PC-3 (cell line): ENCODE measurements around the gene THEM4. TPM values are rescaled to one million over a fixed set of nuclear protein-coding genes. Genes with fewer than 3 reads are reported as not detected.

Experiments
- ATAC-seq: fragments of 200-7000 bp; cut with Tn5 transposase; 2 replicates; pipeline ENCODE4 v1.9.1; 2020; ENCODE audit warnings: mild to moderate bottlenecking, moderate library complexity
- BruUV-seq: library from RNA; stranded (reverse); fragments of 400-500 nt; replicated peaks from 2 replicates; lab custom pipeline; 2021; lab: Mats Ljungman, UMichigan
- CTCF ChIA-PET: fragments of 300-600 bp; sonication (Branson Sonifier 250); formaldehyde crosslinking; loops from one replicate; lab custom pipeline; 2022; ENCODE audit warnings: antibody characterized with exemption; lab: Charles Lee
- POLR2A ChIA-PET: fragments of 300-600 bp; sonication (Branson Sonifier 250); formaldehyde crosslinking; loops from one replicate; lab custom pipeline; 2022; ENCODE audit warnings: antibody characterized with exemption; ENCODE audit not compliant: unreplicated experiment; lab: Charles Lee
- DNase-seq: peaks from one replicate; pipeline ENCODE4 v3.0.0-alpha.2; 2015
- H2AFZ ChIP-seq: fragments of 300-600 bp; sonication (generic); 2 replicates; pipeline ENCODE4 v1.6.0; 2016; ENCODE audit warnings: antibody characterized with exemption, low read length
- H3F3A ChIP-seq: fragments of 300-600 bp; sonication (generic); one replicate; pipeline ENCODE4 v1.6.0; 2017; ENCODE audit warnings: antibody characterized with exemption, low read length, control low read depth, mild to moderate bottlenecking; ENCODE audit not compliant: unreplicated experiment
- H3K27ac ChIP-seq: fragments of 300-600 bp; sonication (generic); 2 replicates; pipeline ENCODE4 v1.5.1; 2016; ENCODE audit warnings: mild to moderate bottlenecking, low read length
- H3K27me3 ChIP-seq: fragments of 300-600 bp; sonication (generic); 2 replicates; pipeline ENCODE4 v1.6.1; 2016; ENCODE audit warnings: low read length, mixed read lengths
- H3K36me3 ChIP-seq: fragments of 300-600 bp; sonication (generic); 2 replicates; pipeline ENCODE4 v1.6.1; 2016; ENCODE audit warnings: low read depth, mixed run types, low read length, mixed read lengths
- H3K4me1 ChIP-seq: fragments of 300-600 bp; sonication (generic); 2 replicates; pipeline ENCODE4 v1.5.1; 2016; ENCODE audit warnings: low read length; ENCODE audit not compliant: insufficient read depth
- H3K4me2 ChIP-seq: fragments of 300-600 bp; sonication (generic); 2 replicates; pipeline ENCODE4 v1.6.0; 2016; ENCODE audit warnings: low read length
- H3K4me3 ChIP-seq: fragments of 300-600 bp; sonication (generic); 2 replicates; pipeline ENCODE4 v1.5.1; 2016; ENCODE audit warnings: mild to moderate bottlenecking, low read length, mixed read lengths
- H3K79me2 ChIP-seq: fragments of 300-600 bp; sonication (generic); 2 replicates; pipeline ENCODE4 v1.6.1; 2017; ENCODE audit warnings: low read length, mixed read lengths
- H3K9ac ChIP-seq: fragments of 300-600 bp; sonication (generic); 2 replicates; pipeline ENCODE4 v1.6.0; 2016; ENCODE audit warnings: mild to moderate bottlenecking, low read length
- H3K9me2 ChIP-seq: fragments of 300-600 bp; sonication (generic); replicated peaks from 2 replicates; pipeline ENCODE4 v1.6.1; 2016; ENCODE audit warnings: mixed run types, low read length, mixed read lengths
- H3K9me3 ChIP-seq: fragments of 300-600 bp; sonication (generic); 2 replicates; pipeline ENCODE4 v1.6.1; 2016; ENCODE audit warnings: low read length, mixed read lengths
- H4K20me1 ChIP-seq: fragments of 300-600 bp; sonication (generic); 2 replicates; pipeline ENCODE4 v1.6.1; 2016; ENCODE audit warnings: low read length, mixed read lengths
- EZH2 ChIP-seq: fragments of 300-600 bp; sonication (generic); IDR thresholded peaks from one replicate; pipeline ENCODE4 v1.6.1; 2017; ENCODE audit warnings: antibody characterized with exemption, mild to moderate bottlenecking, low read length; ENCODE audit not compliant: unreplicated experiment
- EZH2phosphoT487 ChIP-seq: fragments of 300-600 bp; sonication (generic); IDR thresholded peaks from 2 replicates; pipeline ENCODE4 v1.6.1; 2018; ENCODE audit warnings: mild to moderate bottlenecking, antibody characterized with exemption, low read length, borderline replicate concordance
- intact Hi-C: fragments of 100-400 bp; cut with micrococcal nuclease; formaldehyde crosslinking; loops from 2 replicates; pipeline ENCODE4 v1.9.0; 2023
- total RNA-seq: library from RNA; depleted of rRNA; stranded (reverse); fragments of >200 nt; gene quantifications from 2 replicates; pipeline ENCODE4 v1.2.3, GENCODE V29; 2014
- TF ChIP-seq, protein P1 (sequence below): fragments of 300-600 bp; sonication (generic); conservative IDR thresholded peaks from 2 replicates; pipeline ENCODE4 v1.5.1; 2017; ENCODE audit warnings: antibody characterized with exemption, low read depth, mild to moderate bottlenecking, low read length

The THEM4 gene
- total RNA-seq, 1 experiment from 2014 or later: 18.1 TPM

DNA sequence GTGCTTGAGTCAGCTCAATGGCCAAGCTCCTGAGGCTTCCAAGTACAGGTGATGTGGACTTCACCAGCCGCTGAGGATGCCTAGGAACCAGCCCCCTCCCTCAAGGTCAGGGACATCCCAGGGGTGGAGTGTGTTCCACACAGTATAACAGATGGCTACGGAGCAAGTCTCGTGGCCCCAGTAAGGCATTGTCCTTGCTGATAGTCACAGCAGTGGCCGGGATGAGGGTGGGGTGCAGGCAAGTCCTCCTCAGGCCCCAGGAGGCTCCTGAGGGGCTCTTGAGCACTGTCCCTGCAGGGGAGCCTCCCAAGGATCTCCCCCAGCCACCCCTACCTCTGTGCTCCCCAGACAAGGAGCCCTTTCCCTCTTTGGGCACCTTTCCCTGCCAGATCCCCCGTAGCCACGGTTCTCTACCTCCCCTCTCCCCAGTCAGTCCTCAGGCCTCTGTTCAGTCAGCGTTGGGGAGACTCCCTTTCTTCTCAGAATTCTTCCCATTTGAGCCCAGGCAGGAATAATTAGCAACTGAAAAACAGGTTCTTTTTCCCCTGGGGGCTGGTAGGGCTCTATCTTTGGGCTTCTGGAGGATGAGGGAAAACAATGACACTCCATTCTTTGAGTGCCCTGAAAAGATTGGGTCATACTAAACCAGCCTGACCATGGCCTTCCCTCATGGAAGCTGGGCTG lies 48.7 kb downstream of the THEM4 start:
- no peak for DNase-seq
- Histone ChIP-seq H4K20me1 (no peaks in the 10 kb centered on the region), H3K4me3 (no peak overlapping the region), H3K9ac (no peak overlapping the region), H3K36me3 (no peaks in the 10 kb centered on the region), H2AFZ (no peak overlapping the region), H3K79me2 (no peaks in the 10 kb centered on the region), H3K27me3 (no peaks in the 10 kb centered on the region), H3K27ac (no peak overlapping the region), H3K9me3 (no peaks in the 10 kb centered on the region), H3K4me2 (no peak overlapping the region), H3K4me1 (no peaks in the 10 kb centered on the region), H3K9me2 (no peaks in the 10 kb centered on the region), H3F3A (no peaks in the 10 kb centered on the region)
- CTCF ChIA-PET: no interaction called here
- intact Hi-C loops: no loop called here
- TF ChIP-seq, protein P1, sequence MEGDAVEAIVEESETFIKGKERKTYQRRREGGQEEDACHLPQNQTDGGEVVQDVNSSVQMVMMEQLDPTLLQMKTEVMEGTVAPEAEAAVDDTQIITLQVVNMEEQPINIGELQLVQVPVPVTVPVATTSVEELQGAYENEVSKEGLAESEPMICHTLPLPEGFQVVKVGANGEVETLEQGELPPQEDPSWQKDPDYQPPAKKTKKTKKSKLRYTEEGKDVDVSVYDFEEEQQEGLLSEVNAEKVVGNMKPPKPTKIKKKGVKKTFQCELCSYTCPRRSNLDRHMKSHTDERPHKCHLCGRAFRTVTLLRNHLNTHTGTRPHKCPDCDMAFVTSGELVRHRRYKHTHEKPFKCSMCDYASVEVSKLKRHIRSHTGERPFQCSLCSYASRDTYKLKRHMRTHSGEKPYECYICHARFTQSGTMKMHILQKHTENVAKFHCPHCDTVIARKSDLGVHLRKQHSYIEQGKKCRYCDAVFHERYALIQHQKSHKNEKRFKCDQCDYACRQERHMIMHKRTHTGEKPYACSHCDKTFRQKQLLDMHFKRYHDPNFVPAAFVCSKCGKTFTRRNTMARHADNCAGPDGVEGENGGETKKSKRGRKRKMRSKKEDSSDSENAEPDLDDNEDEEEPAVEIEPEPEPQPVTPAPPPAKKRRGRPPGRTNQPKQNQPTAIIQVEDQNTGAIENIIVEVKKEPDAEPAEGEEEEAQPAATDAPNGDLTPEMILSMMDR: no peak
- TF ChIP-seq EZH2phosphoT487 (no peak), EZH2 (no peak)
- no TSS peak for BruUV-seq
- ATAC-seq: no peak
- POLR2A ChIA-PET: no interaction called here

DNA sequence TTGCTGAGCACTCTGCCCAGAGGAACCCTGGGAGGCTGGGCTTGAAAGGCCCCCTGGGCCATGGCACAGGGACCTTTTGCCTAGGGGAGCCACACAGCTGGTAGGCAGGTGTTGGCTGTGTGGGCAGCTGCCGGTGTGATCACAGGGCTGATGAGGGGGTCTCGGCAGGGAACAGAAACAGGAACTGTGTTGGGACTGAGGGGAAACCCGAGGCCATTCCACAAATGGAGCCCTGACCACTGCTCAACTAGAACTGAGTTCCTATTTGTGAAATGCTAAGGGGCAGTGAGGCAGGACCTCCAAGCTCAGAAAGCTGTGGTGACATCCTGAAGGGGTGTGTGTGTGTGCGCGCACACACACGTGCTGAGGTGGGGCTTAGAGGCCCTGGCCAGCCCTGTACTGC lies 49.4 kb downstream of the THEM4 start:
- TF ChIP-seq EZH2phosphoT487: no peak
- TF ChIP-seq, protein P1: no peak
- no peak for TF ChIP-seq EZH2
- BruUV-seq: no TSS peak
- H3K4me2 ChIP-seq: no peak overlapping the region
- H3K4me3 ChIP-seq: no peak overlapping the region
- H3F3A ChIP-seq: no peaks in the 10 kb centered on the region
- H2AFZ ChIP-seq: no peak overlapping the region
- H3K4me1 ChIP-seq: no peaks in the 10 kb centered on the region
- intact Hi-C loops: no loop called here
- no peaks in the 10 kb centered on the region for H3K9me2 ChIP-seq
- no peaks in the 10 kb centered on the region for H3K27me3 ChIP-seq
- no peaks in the 10 kb centered on the region for H3K9me3 ChIP-seq
- DNase-seq (no peak), ATAC-seq (no peak)
- H4K20me1 ChIP-seq: no peaks in the 10 kb centered on the region
- H3K9ac ChIP-seq: no peak overlapping the region
- no peak overlapping the region for H3K27ac ChIP-seq
- no peaks in the 10 kb centered on the region for H3K36me3 ChIP-seq
- CTCF ChIA-PET: no interaction called here
- POLR2A ChIA-PET: interaction anchor here (0.6 kb wide), 1 partner anchor 413 kb away, joined by 9 read pairs; no protein-coding TSS in a partner anchor
- H3K79me2 ChIP-seq: no peaks in the 10 kb centered on the region

DNA sequence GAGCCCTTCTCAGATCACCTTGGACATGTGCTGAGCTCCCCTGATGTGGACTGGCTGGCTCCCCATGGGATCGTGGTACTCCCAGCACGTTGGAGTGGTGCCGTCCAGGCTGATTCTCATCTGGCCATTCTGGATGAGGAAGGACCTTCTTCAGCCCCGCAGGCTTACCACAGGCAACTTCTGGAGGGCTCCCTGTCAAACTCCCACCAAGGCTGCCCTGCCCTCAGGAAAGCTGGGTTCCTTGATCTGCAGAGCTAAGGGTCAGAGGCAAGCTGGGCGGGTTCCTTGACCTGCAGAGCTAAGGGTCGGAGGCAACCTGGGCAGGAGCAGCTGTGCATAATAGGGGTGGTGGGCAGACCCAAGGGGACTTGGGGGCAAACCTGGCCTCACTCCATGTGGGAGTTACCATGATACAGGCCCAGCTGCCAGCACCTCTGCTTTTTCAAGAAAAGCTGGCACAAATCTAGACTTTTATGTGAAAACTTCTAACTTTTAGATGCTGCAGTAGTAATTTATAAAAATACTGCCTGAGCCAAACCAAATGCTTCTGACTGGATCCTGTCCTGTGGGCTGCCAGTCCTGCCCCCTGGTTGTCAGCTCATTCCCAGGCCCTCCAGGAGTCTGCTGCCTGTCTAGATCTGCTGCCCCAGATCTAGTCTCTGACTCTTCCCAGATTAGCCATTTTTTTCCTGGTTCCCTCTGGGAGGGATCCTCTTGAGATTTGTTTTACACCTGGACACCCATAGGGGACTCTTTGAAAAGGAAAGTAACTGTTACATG lies 50.2 kb downstream of the THEM4 start:
- no peaks in the 10 kb centered on the region for H4K20me1 ChIP-seq
- ATAC-seq: no peak
- no peak for DNase-seq
- no peak overlapping the region for H2AFZ ChIP-seq
- H3K4me1 ChIP-seq: no peaks in the 10 kb centered on the region
- no peaks in the 10 kb centered on the region for H3K27me3 ChIP-seq
- TF ChIP-seq EZH2 (no peak), EZH2phosphoT487 (no peak)
- TF ChIP-seq, protein P1: no peak
- no peaks in the 10 kb centered on the region for H3K9me2 ChIP-seq
- H3F3A ChIP-seq: no peaks in the 10 kb centered on the region
- H3K4me3 ChIP-seq: no peak overlapping the region
- intact Hi-C loops: no loop called here
- ChIA-PET CTCF (no interaction called here), POLR2A (interaction anchor here (0.6 kb wide), 1 partner anchor 412 kb away, joined by 9 read pairs; no protein-coding TSS in a partner anchor)
- H3K79me2 ChIP-seq: no peaks in the 10 kb centered on the region
- H3K9me3 ChIP-seq: no peaks in the 10 kb centered on the region
- no peak overlapping the region for H3K27ac ChIP-seq
- no peak overlapping the region for H3K4me2 ChIP-seq
- BruUV-seq: no TSS peak
- no peak overlapping the region for H3K9ac ChIP-seq
- no peaks in the 10 kb centered on the region for H3K36me3 ChIP-seq
